GM12878 (cell line): Measurements from ENCODE around the gene GLB1L3. TPM values are rescaled to one million over a fixed set of nuclear protein-coding genes. Genes with fewer than 3 reads are reported as not detected.

ENCODE experiments used
- ATAC-seq: fragments of 200-7000 bp; cut with Tn5 transposase; 3 replicates; pipeline ENCODE4 v1.9.1; 2020; ENCODE audit warnings: mild to moderate bottlenecking, moderate library complexity
- BruUV-seq: library from RNA; stranded (reverse); fragments of 400-500 nt; replicated peaks from 2 replicates; lab custom pipeline; 2021; lab: Mats Ljungman, UMichigan
- CTCF ChIA-PET: fragments of 300-600 bp; sonication (Branson Sonifier 250); formaldehyde crosslinking; extraction: SDS; loops from one replicate; lab custom pipeline; 2021; ENCODE audit warnings: inconsistent platforms; lab: Yijun Ruan, JAX
- POLR2A ChIA-PET: fragments of 350-600 bp; formaldehyde crosslinking; extraction: SDS; loops from one replicate; lab custom pipeline; 2021; ENCODE audit warnings: inconsistent platforms; lab: Charles Lee
- RAD21 ChIA-PET: fragments of 300-600 bp; sonication (Branson Sonifier 250); formaldehyde crosslinking; loops from one replicate; lab custom pipeline; 2023; ENCODE audit warnings: antibody characterized with exemption; ENCODE audit not compliant: unreplicated experiment; lab: Charles Lee
- SMC1A ChIA-PET: fragments of 300-600 bp; sonication (Branson Sonifier 250); formaldehyde crosslinking; loops from one replicate; lab custom pipeline; 2023; ENCODE audit not compliant: unreplicated experiment, uncharacterized antibody; lab: Charles Lee
- DNase-seq: peaks from one replicate; pipeline ENCODE4 v3.0.0-alpha.2; 2011; ENCODE audit warnings: low read depth, low spot score
- FAIRE-seq: peaks from 3 replicates; lab custom pipeline; 2011; peaks lifted over from hg19 to GRCh38; lab: Jason Lieb, UNC
- H2AFZ ChIP-seq: 2 replicates; pipeline ENCODE4 v1.6.0; 2011; ENCODE audit warnings: low read depth, low read length, control low read depth; ENCODE audit not compliant: control insufficient read depth
- H3K27ac ChIP-seq: 2 replicates; pipeline ENCODE4 v1.5.1; 2011; ENCODE audit warnings: control low read depth; ENCODE audit not compliant: control insufficient read depth, insufficient read depth
- H3K27me3 ChIP-seq, 2 experiments: replicated peaks in 1 of 2; 2 replicates each; pipeline versions ENCODE4 v1.6.0 to v1.6.1; 2011; ENCODE audit warnings: low read length in 1 of 2; ENCODE audit not compliant: control insufficient read depth in 2 of 2, insufficient read depth in 2 of 2
- H3K36me3 ChIP-seq, 2 experiments: 2 replicates each; pipeline ENCODE4 v1.5.1; 2011; ENCODE audit warnings: low read length in 1 of 2; ENCODE audit not compliant: control insufficient read depth in 2 of 2, insufficient read depth in 2 of 2
- H3K4me1 ChIP-seq: 2 replicates; pipeline ENCODE4 v1.6.1; 2011; ENCODE audit warnings: mild to moderate bottlenecking, low read length, moderate library complexity, mixed read lengths; ENCODE audit not compliant: control insufficient read depth, insufficient read depth
- H3K4me2 ChIP-seq: 2 replicates; pipeline ENCODE4 v1.6.0; 2011; ENCODE audit warnings: control low read depth; ENCODE audit not compliant: control insufficient read depth, insufficient read depth
- H3K4me3 ChIP-seq: fragments of 200-600 bp; sonication (generic); 2 replicates; pipeline ENCODE4 v1.5.1; 2016
- H3K79me2 ChIP-seq: 2 replicates; pipeline ENCODE4 v1.6.0; 2011; ENCODE audit warnings: low read length; ENCODE audit not compliant: control insufficient read depth, insufficient read depth
- H3K9ac ChIP-seq: 2 replicates; pipeline ENCODE4 v1.8.0; 2011; ENCODE audit warnings: low read length, control low read depth, mixed read lengths; ENCODE audit not compliant: control insufficient read depth, insufficient read depth
- H3K9me3 ChIP-seq: replicated peaks from 3 replicates; pipeline ENCODE4 v1.5.1; 2011; ENCODE audit warnings: mild to moderate bottlenecking, low read length; ENCODE audit not compliant: control insufficient read depth, insufficient read depth
- H4K20me1 ChIP-seq: 2 replicates; pipeline ENCODE4 v1.6.0; 2011; ENCODE audit not compliant: control insufficient read depth, insufficient read depth
- CHD4 ChIP-seq: fragments of 200-600 bp; sonication (generic); IDR thresholded peaks from 2 replicates; pipeline ENCODE4 v1.6.1; 2016; ENCODE audit warnings: mild to moderate bottlenecking
- CREB1 ChIP-seq: IDR thresholded peaks from 2 replicates; pipeline ENCODE4 v1.6.1; 2012; ENCODE audit warnings: low read depth, mild to moderate bottlenecking, inconsistent platforms
- CREM ChIP-seq: IDR thresholded peaks from 2 replicates; pipeline ENCODE4 v1.6.1; 2014; ENCODE audit warnings: antibody characterized with exemption, low read depth
- EED ChIP-seq: sonication (generic); IDR thresholded peaks from 2 replicates; pipeline ENCODE4 v1.6.1; 2016; ENCODE audit warnings: antibody characterized with exemption, low read depth
- FOXM1 ChIP-seq: IDR thresholded peaks from 2 replicates; pipeline ENCODE4 v1.6.1; 2012; ENCODE audit warnings: low read depth, mild to moderate bottlenecking, inconsistent platforms, low read length, moderate library complexity
- HCFC1 ChIP-seq: fragments of 150-350 bp; IDR thresholded peaks from 2 replicates; pipeline ENCODE4 v1.6.1; 2014; ENCODE audit warnings: low read length
- HDGF ChIP-seq: fragments of 450-650 bp; IDR thresholded peaks from 2 replicates; pipeline ENCODE4 v1.6.1; 2016; ENCODE audit warnings: antibody characterized with exemption
- IRF4 ChIP-seq: IDR thresholded peaks from 2 replicates; pipeline ENCODE4 v1.6.1; 2011; ENCODE audit warnings: low read depth, low read length
- IRF5 ChIP-seq: fragments of 450-650 bp; IDR thresholded peaks from 2 replicates; pipeline ENCODE4 v1.6.1; 2017; ENCODE audit warnings: borderline replicate concordance
- KDM1A ChIP-seq: fragments of 200-600 bp; sonication (generic); IDR thresholded peaks from 2 replicates; pipeline ENCODE4 v1.6.1; 2016; ENCODE audit warnings: borderline replicate concordance
- LARP7 ChIP-seq: fragments of 450-650 bp; IDR thresholded peaks from 2 replicates; pipeline ENCODE4 v1.6.1; 2017; ENCODE audit warnings: mild to moderate bottlenecking
- PAX8 ChIP-seq: fragments of 450-650 bp; IDR thresholded peaks from 2 replicates; pipeline ENCODE4 v1.6.1; 2017; ENCODE audit warnings: mild to moderate bottlenecking, moderate library complexity
- POLR2AphosphoS2 ChIP-seq: IDR thresholded peaks from 2 replicates; pipeline ENCODE4 v1.6.1; 2011; ENCODE audit warnings: low read depth, mild to moderate bottlenecking, low read length, improper control_type of control experiment, moderate library complexity
- PRDM15 ChIP-seq: fragments of 450-650 bp; formaldehyde crosslinking; IDR thresholded peaks from 2 replicates; pipeline ENCODE4 v1.4.0; 2020; ENCODE audit warnings: mild to moderate bottlenecking, moderate library complexity
- RCOR1 ChIP-seq: conservative IDR thresholded peaks from 2 replicates; pipeline ENCODE4 v1.6.1; 2012; ENCODE audit warnings: low read depth, low read length, improper control_type of control experiment
- SPI1 ChIP-seq: IDR thresholded peaks from 2 replicates; pipeline ENCODE4 v1.6.1; 2011; ENCODE audit warnings: low read depth, mild to moderate bottlenecking, low read length, moderate library complexity, borderline replicate concordance; ENCODE audit not compliant: insufficient read depth
- ZNF217 ChIP-seq: fragments of 450-650 bp; IDR thresholded peaks from 2 replicates; pipeline ENCODE4 v1.6.1; 2017; ENCODE audit warnings: antibody characterized with exemption, mild to moderate bottlenecking
- WGBS: methylation state at CpG from one replicate; pipeline ENCODE4 v1.1.6; 2016; ENCODE audit warnings: low lambda C conversion rate; ENCODE audit not compliant: insufficient replicate concordance, insufficient coverage; ENCODE audit errors: missing lambda C conversion rate; 5-methylcytosine and 5-hydroxymethylcytosine counted together
- in situ Hi-C: fragments of 300-500 bp; cut with MboI; formaldehyde crosslinking; loops from 9 replicates; pipeline ENCODE4 v1.14.3; 2018; ENCODE audit warnings: mixed read lengths
- intact Hi-C: fragments of 100-400 bp; cut with micrococcal nuclease; formaldehyde crosslinking; loops from one replicate; pipeline ENCODE4 v1.14.2; 2022; ENCODE audit not compliant: unreplicated experiment
- polyA plus RNA-seq, 11 experiments: library from polyadenylated mRNA; depleted of rRNA in 4 of 11; unstranded in 6 of 11; stranded (reverse) in 5 of 11; fragments of >200 nt; fragmentation: Nextera tagmentation in 4 of 11; fragmentation: Illumina TruSeq in 1 of 11; extraction: Ambion mirVana in 4 of 11; extraction: Trizol in 1 of 11; gene quantifications; 1 replicate in 1 of 11; 2 replicates in 10 of 11; pipeline versions ENCODE4 v1.2.1 to v1.2.3, GENCODE V29; 2011 to 2016; ENCODE audit warnings: inconsistent platforms in 2 of 11, missing spikeins in 2 of 11, low read depth in 1 of 11
- total RNA-seq, 4 experiments: library from RNA; depleted of rRNA in 3 of 4; stranded (reverse); fragments of >200 nt in 3 of 4; fragmentation: Illumina TruSeq in 1 of 4; extraction: Trizol in 1 of 4; gene quantifications; 2 replicates each; pipeline versions ENCODE4 v1.2.1 to v1.2.3, GENCODE V29; 2013 to 2021
- TF ChIP-seq, protein P1 (sequence below): IDR thresholded peaks from 2 replicates; pipeline ENCODE4 v1.6.1; 2012; ENCODE audit warnings: low read depth, low read length, improper control_type of control experiment

The GLB1L3 gene
- total and polyA plus RNA-seq, 10 of the 15 experiments (the other 5 are each of a cell fraction or from before 2014, with no cell fraction given), result 0.53 to 2.9 (median 1.9) TPM; not detected in 1

- Histone ChIP-seq H3K4me1 (peaks cover 6% of the 10 kb centered on the region), H3K9me3 (no peaks in the 10 kb centered on the region), H4K20me1 (no peaks in the 10 kb centered on the region), H2AFZ (no peak overlapping the region), H3K36me3 (no peaks in the 10 kb centered on the region), H3K27ac (no peak overlapping the region), H3K27me3 (peaks cover 8 to 20% of the 10 kb centered on the region in 2 experiments), H3K4me3 (no peak overlapping the region), H3K4me2 (no peak overlapping the region), H3K79me2 (no peaks in the 10 kb centered on the region), H3K9ac (no peak overlapping the region)
- ATAC-seq (no peak), FAIRE-seq (no peak), DNase-seq (no peak)
- ChIA-PET POLR2A (no interaction called here), SMC1A (interaction anchor here (1.2 to 1.9 kb wide), 2 partner anchors 9 to 11 kb away, joined by 3 read pairs; no protein-coding TSS in a partner anchor), RAD21 (no interaction called here), CTCF (interaction anchor here (1.0 to 2.8 kb wide), 2 partner anchors 11 to 13 kb away, joined by 3 to 15 read pairs; no protein-coding TSS in a partner anchor)
- TF ChIP-seq HCFC1, result no peak
- no peak for TF ChIP-seq CHD4
- TF ChIP-seq FOXM1, result no peak
- TF ChIP-seq ZNF217, result no peak
- TF ChIP-seq EED, result no peak
- TF ChIP-seq RCOR1, result no peak
- TF ChIP-seq CREB1, result no peak
- no peak for TF ChIP-seq LARP7
- no peak for TF ChIP-seq SPI1
- TF ChIP-seq CREM, result no peak
- no peak for TF ChIP-seq PRDM15 (CRISPR knock-in tag)
- no peak for TF ChIP-seq IRF5
- TF ChIP-seq IRF4, result no peak
- no peak for TF ChIP-seq PAX8
- TF ChIP-seq HDGF, result no peak
- no peak for TF ChIP-seq POLR2AphosphoS2
- TF ChIP-seq KDM1A, result no peak
- TF ChIP-seq, protein P1, sequence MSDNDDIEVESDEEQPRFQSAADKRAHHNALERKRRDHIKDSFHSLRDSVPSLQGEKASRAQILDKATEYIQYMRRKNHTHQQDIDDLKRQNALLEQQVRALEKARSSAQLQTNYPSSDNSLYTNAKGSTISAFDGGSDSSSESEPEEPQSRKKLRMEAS, result no peak
- in situ Hi-C loops, result no loop called here
- 32% methylated on average over 18 of the region's 18 CpGs for WGBS
- BruUV-seq, result no TSS peak
- intact Hi-C loops, result no loop called here
Observed at GRCh38 chr11:134272381-134273316, 3.5 kb upstream of the GLB1L3 start.
